GM19035 (cell line): ENCODE data around the gene CCNQ.

ENCODE experiments used
- ATAC-seq: cut with Tn5 transposase; IDR thresholded peaks from one replicate; pipeline ENCODE4 v1.9.1; 2021; ENCODE audit not compliant: unreplicated experiment

CCNQ gene

DNA sequence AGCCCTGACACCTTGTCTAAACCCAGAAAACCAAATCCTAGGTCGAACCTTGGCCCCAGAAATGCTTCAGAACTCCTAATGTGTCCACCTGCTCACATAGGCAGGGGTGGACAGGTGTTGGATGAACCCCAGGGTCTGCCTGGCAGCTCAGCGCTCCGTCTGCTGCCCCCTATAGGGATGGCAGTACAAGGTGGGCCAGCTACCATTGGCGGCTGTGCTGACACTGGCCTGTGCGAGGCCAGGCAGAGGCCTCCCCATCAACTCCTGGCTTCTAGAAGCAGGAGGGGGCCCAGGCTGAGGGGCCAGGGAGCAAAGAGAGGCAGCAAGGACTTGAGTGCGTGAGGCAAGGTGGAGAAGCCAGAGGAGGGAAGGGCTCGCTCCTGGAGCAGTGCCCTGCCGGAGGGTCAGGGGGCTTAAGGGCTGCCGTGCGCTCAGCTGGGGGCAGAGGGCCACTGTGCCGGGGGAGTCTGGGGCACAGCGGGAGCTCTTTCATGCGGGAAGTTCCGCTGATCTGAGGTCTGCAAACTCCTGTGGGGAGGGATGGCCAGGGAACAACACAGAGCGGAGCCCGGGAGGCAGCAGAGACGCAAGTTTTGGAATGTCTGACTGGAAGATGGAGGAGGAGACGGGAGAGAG is 20.6 kb downstream of the CCNQ start:
- no peak for ATAC-seq

DNA sequence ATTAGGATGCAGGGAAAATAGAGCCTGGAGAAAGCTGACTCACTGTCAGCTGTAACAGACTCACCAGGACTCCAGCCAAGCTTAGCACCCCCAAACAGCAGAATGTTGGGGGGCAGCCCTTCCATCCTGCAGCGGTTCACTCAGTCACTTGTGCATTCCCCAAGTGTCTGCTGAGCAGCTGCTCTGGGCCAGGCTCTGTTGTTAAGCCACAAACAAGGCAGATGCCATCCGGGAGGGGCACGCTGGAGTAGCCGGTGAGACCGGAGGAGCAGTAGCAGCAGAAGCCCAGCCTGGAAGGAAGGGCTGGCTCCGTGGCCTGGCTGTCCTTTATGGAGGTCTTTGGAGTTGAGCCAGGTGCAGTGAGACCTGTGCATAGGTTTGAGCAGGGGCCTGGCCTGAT is 22.0 kb downstream of the CCNQ start:
- no peak for ATAC-seq

GRCh38 chrX:153576239-153576870 is 22.6 kb downstream of the CCNQ start:
- ATAC-seq, result no peak

DNA sequence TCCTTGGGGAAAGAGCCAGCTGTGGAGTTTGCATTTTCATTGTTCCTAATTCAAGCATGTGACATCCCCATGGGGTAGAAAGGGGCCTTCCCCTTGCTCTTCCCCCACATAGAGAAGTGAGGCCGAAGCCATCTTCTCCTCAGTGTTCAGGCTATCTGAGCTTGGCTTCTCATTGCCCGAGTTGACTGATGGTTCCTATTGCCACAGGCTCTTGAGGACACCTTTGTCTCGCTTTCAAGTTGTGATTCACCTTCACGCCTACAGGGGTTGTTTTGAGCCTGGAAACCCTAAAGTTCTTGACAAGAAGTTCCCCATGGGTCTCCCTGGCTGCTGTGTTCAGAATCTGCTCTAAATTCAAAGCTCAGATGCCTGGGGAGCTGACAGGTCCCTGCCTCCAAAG is 25.0 kb downstream of the CCNQ start:
- no peak for ATAC-seq

GRCh38 chrX:153572601-153573000 is 26.3 kb downstream of the CCNQ start:
- no peak for ATAC-seq

DNA sequence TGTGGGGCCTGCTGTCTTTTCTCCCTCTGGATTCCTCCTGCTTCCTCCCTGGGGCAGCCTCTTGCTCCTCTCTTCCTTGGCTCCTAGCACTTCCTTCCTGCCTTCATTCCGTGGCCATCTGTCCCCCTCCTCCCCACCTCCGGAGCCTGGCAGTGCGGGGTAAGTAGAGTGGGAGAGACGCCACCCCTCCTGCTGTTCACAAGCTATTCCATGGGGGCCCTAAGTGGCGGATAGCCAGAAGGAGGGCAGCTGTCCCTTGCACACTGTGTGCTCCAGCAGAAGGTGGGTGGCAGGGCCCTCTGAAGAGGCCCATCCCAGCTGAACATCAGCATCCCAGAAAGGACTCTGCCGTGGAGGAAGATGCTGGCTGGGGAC is 27.4 kb downstream of the CCNQ start:
- ATAC-seq, result no peak

GRCh38 chrX:153569475-153569874 is 29.5 kb downstream of the CCNQ start:
- ATAC-seq, result no peak

GRCh38 chrX:153568451-153569011 is 30.4 kb downstream of the CCNQ start:
- no peak for ATAC-seq

DNA sequence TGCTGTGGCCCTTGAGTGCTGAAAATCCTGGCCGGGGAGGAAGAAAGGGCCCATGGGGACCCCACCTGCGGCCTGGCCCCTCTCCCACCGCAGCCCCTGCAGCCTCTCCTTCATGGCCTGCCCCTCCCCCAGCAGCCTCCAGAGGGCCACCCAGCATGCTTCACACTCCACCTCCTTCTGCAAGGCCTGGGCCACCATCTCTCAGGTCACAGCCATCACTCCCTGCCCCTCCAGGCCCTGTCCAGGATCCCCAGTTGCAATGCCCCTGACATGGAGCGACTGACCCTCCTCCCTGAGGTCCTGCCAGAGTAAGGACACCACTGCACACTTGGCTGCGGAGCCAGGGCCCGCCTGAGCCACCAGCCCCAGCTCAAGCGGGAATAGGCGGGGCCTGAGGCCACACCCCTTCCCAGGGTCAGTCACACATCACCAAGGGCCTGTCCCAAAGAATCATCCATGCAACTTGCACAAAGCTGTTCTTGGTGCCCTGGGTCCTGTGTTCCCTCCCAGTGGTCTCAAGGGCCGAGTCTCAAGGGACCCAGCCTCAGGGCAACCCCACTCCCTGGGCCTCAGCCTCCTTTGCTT is 32.9 kb downstream of the CCNQ start:
- ATAC-seq, result no peak

DNA sequence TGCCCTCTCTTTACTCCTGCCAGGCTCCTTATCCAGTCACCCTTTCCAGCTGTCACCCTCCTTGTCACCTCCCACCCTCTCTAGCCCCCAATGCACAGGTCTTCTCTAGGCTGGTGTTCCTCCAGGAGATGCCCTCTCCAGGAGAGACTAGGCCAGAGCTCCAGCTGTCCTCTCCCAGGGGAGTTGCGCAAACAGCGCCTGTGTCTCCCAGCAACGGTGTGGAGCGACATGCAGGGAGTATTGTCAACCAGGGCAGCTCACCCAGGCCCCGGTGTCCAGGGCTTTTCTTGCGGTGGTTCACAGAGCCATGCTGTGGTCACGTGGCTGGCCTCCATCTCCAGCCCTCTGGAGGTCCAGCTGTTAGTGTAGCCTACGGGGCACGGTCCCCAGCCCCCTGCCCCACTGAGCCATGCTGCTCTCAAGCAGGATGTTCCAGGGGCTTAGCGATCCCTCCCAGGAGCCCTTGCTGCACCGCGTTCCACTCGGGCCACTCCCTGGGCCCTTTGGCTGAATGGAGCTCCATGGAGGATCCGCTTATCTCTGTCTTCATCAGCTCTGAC is 34.8 kb downstream of the CCNQ start:
- ATAC-seq, result no peak

DNA sequence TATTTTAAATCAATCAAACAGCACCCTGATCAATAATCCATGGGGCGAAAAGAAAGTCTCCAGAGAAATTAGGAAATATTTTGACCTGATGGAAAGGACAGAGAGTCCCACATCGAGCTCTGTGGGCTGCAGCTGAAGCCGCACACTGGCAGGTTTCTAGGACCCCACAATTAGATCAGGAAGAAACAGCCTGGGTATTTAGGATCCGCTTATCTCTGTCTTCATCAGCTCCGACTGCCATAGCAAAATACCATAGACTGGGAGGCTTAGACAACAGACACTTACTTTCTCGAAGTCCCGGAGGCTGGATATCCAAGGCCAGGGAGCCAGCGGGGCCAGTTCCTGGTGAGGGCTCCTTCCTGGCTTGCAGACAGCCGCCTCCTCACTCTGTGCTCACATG is 36.4 kb downstream of the CCNQ start:
- ATAC-seq, result no peak

- no peak for ATAC-seq
Measured at GRCh38 chrX:153561337-153561736, 37.6 kb downstream of the CCNQ start.

DNA sequence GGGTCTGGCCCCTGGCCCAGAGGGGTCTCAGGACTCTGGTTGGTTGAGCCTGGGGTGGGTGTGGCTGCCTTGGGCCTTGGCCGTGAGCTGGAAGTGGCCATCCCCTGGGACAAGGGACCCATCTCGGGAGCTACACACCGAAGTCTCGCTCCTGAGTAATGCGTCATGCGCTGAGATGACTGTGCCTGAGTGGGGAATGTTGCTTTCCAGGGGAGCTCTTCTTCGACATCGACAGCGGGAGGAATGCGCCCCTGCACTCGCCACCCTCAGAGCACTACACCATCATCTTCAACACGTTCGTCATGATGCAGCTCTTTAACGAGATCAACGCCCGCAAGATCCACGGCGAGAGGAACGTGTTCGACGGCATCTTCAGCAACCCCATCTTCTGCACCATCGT is 38.5 kb downstream of the CCNQ start:
- no peak for ATAC-seq

DNA sequence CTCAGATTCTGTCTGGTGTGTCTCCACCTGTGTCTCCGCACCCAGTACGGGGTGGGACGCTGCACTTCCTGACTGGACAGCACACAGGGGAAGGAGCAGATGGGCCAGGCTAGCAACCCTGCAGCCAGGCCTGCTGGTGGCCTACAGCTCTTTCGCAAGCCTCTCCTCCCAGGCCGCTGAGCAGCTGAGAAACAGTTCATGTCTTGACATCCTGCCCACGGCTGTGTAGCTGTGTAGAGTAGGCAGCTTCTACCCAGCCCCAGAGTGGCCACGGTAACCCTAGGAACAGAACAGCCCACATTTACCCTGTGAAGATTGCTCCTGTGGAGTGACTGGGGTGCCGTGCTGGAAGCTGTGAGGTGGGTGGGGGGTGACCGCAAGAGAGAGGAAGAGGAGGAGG is 38.9 kb downstream of the CCNQ start:
- ATAC-seq, result no peak

- no peak for ATAC-seq
Measured at GRCh38 chrX:153557618-153558355, 41.2 kb downstream of the CCNQ start.

DNA sequence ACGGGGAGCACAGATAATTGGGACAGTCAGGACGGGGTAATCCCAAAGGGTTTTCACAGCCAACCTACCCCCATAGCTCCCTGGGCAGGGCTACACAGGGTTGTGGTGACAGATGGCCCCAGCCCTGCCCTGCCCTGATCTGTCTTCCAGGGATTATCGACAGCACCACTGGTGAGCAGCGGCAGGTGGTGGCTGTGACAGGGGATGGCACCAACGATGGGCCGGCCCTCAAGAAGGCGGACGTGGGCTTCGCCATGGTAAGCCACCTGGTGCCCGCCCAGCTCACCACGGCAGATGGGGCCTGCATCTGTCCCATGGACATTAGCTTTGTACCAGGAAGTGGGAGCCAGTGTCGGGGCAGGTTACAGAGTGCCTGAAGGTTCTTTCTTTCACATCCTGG is 42.2 kb downstream of the CCNQ start:
- ATAC-seq, result no peak

DNA sequence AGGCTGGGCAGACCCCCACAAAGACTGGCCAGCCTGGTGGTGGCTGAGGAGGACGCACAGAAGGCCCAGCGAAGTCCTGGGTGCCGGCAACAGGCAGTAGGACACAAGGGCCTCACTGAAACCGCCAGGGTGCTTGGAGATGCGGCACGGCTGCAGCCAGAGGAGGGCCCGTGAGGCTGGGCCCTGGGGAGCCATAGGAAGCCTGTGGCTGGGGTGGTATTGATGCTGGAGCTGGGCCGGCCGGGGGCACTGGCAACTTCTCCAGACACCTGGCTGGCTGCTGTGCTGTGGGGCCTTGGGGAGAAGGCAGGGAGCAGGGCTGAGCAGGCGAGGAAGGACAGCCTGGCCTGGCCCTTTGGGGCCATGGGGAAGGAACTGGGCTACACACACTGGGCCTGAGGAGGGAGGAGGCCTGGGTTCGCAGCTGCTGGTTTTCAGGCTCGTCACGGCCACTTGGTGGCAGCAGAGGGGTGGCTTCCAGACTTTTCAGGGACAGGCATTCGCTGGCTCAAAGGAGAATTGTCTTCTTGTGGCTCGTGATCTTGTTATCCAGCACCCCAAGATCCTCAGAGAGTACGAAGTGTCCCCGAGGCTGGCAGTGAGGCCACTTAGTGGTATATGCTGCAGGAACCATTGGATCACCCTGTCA is 44.3 kb downstream of the CCNQ start:
- ATAC-seq, result no peak

DNA sequence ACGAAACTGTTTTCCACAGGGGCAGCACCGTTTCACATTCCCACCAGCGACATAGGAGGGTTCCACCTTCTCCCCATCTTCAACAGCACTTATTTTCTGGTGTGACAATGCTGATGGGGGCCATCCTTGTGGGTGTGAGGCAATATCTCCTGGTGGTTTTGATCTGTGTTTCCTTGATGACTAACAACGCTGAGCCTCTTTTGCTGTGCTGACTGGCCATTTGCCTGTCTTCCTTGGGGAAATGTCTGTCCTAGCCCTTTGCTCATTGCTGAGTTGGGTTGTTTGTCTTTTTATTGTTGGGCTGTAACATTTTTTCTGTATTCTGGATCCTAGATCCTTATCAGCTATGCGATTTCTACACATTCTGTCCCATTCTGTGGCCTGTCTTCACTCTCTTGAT is 47.8 kb downstream of the CCNQ start:
- no peak for ATAC-seq

DNA sequence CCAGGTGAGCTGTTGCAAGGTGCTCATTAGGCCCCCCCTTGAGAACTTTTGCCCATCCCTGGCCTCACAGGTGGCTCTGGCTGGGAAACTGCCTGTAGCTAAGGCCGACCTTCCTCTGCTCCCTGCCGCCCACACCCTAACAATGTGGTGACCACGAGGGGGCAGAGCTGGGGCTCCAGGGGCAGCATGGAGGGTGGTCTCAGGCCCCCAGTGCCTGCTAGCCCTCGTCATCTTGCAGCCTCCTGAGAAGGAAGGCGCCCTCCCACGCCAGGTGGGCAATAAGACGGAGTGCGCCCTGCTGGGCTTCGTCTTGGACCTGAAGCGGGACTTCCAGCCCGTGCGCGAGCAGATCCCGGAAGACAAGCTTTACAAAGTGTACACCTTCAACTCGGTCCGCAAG is 49.1 kb downstream of the CCNQ start:
- no peak for ATAC-seq

DNA sequence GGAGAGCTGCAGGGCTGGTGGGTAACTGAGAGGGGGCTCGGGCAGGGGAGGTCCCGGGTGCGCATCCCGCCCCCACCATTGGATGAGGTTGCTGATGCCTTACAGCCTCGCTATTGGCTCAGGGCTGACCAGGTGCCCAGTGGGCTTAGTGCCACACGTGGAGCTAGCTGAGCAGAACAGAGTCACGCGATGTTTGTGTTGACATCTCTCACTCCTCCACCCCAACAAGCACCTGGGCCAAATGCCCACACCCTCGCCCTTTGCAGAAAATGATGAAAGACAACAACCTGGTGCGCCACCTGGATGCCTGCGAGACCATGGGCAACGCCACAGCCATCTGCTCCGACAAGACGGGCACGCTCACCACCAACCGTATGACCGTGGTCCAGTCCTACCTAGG is 49.7 kb downstream of the CCNQ start:
- ATAC-seq, result no peak

GRCh38 chrX:153547195-153547594 is 51.7 kb downstream of the CCNQ start:
- ATAC-seq, result no peak
